ENCODE data around the gene IWS1. TPM values are rescaled to one million over a fixed set of nuclear protein-coding genes. Genes with fewer than 3 reads are reported as not detected.

Gene IWS1
- total and polyA plus RNA-seq, 9 of the 15 experiments (the other 6 are each of a cell fraction or from before 2014, with no cell fraction given): 20.8 to 67.2 (median 46.6) TPM

DNA sequence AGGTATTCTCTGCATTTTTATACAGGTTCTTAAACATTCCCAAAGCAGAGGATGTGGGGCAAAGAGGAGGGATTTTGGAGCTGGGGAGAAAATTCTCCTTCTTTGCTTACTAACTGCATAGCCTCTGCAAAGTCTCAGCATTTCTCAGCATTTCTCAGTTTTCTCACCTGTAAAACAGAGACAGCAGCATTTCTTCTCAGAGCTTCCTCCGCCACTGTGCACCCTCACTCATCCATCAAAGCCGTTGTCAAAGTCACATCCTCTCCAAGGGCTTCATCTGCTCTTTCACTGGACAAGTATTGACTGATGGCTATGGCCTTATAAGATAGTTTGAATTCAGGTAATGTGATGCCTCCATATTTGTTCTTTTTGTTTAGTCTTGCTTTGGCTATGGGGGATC, 26.6 kb upstream of the IWS1 start:
- intact Hi-C loops (cut with micrococcal nuclease): no loop called here
- CTCF ChIA-PET (ENCODE audit: low intra/inter-chr PET ratio): no interaction called here
- no peak for FAIRE-seq

More for the DNA sequence above, 26.6 kb upstream of the IWS1 start:
- no peak for DNase-seq (ENCODE audit: extremely low read depth in 1 of 4, low spot score in 3 of 4)
- TF ChIP-seq, protein P1, sequence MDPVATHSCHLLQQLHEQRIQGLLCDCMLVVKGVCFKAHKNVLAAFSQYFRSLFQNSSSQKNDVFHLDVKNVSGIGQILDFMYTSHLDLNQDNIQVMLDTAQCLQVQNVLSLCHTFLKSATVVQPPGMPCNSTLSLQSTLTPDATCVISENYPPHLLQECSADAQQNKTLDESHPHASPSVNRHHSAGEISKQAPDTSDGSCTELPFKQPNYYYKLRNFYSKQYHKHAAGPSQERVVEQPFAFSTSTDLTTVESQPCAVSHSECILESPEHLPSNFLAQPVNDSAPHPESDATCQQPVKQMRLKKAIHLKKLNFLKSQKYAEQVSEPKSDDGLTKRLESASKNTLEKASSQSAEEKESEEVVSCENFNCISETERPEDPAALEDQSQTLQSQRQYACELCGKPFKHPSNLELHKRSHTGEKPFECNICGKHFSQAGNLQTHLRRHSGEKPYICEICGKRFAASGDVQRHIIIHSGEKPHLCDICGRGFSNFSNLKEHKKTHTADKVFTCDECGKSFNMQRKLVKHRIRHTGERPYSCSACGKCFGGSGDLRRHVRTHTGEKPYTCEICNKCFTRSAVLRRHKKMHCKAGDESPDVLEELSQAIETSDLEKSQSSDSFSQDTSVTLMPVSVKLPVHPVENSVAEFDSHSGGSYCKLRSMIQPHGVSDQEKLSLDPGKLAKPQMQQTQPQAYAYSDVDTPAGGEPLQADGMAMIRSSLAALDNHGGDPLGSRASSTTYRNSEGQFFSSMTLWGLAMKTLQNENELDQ (CRISPR knock-in tag; IDR thresholded peaks at IDR 0.05; ENCODE audit: borderline replicate concordance): no peak
- TF ChIP-seq MEIS2 (IDR thresholded peaks at IDR 0.05; ENCODE audit: partially characterized antibody) (no peak), SP1 (CRISPR knock-in tag; IDR thresholded peaks at IDR 0.05) (no peak), DNMT1 (IDR thresholded peaks at IDR 0.05) (no peak), ZNF76 (CRISPR knock-in tag; IDR thresholded peaks at IDR 0.05; ENCODE audit: borderline replicate concordance) (no peak), BACH1 (tag; IDR thresholded peaks at IDR 0.05) (no peak), HNRNPUL1 (IDR thresholded peaks at IDR 0.05; ENCODE audit: low read length) (no peak), ZNF134 (CRISPR knock-in tag; conservative IDR thresholded peaks at IDR 0.05) (no peak)
- TF ChIP-seq, protein P2, sequence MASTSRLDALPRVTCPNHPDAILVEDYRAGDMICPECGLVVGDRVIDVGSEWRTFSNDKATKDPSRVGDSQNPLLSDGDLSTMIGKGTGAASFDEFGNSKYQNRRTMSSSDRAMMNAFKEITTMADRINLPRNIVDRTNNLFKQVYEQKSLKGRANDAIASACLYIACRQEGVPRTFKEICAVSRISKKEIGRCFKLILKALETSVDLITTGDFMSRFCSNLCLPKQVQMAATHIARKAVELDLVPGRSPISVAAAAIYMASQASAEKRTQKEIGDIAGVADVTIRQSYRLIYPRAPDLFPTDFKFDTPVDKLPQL (IDR thresholded peaks at IDR 0.05; ENCODE audit: extremely low read depth, insufficient read length): no peak
- TF ChIP-seq, protein P3, sequence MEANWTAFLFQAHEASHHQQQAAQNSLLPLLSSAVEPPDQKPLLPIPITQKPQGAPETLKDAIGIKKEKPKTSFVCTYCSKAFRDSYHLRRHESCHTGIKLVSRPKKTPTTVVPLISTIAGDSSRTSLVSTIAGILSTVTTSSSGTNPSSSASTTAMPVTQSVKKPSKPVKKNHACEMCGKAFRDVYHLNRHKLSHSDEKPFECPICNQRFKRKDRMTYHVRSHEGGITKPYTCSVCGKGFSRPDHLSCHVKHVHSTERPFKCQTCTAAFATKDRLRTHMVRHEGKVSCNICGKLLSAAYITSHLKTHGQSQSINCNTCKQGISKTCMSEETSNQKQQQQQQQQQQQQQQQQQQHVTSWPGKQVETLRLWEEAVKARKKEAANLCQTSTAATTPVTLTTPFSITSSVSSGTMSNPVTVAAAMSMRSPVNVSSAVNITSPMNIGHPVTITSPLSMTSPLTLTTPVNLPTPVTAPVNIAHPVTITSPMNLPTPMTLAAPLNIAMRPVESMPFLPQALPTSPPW (CRISPR knock-in tag; IDR thresholded peaks at IDR 0.05): no peak
- Histone ChIP-seq H3K9me3 (replicated peaks; ENCODE audit: control insufficient read depth, insufficient read depth, low read depth, low read length) (no peaks in the 10 kb centered on the region), H3K27ac (ENCODE audit: extremely low read depth, low read depth, low read length) (no peak overlapping the region), H3K36me3 (ENCODE audit: control insufficient read depth, insufficient read depth, low read length) (no peaks in the 10 kb centered on the region), H3K9ac (ENCODE audit: insufficient read depth in 1 of 2, low read depth in 2 of 2, low read length in 2 of 2) (no peak overlapping the region), H3K4me2 (ENCODE audit: insufficient read depth, low read length) (no peak overlapping the region), H3K9me1 (ENCODE audit: control insufficient read depth, insufficient read depth, low read length) (no peaks in the 10 kb centered on the region), H3K4me3 (no peak overlapping the region), H3K4me1 (replicated peaks in 1 of 2; ENCODE audit: control insufficient read depth in 2 of 2, insufficient read depth in 2 of 2, low read length in 2 of 2) (no peaks in the 10 kb centered on the region), H2AFZ (ENCODE audit: low read depth, low read length) (no peak overlapping the region), H3K27me3 (ENCODE audit: control insufficient read depth in 2 of 2, insufficient read depth in 2 of 2, low read length in 2 of 2) (peaks cover 9 to 29% of the 10 kb centered on the region in 2 experiments), H3K79me2 (ENCODE audit: control insufficient read depth, insufficient read depth, low read length) (no peaks in the 10 kb centered on the region), H4K20me1 (replicated peaks; ENCODE audit: control insufficient read depth, insufficient read depth, low read length) (no peaks in the 10 kb centered on the region)
- in situ Hi-C loops (cut with MboI): no loop called here
- WGBS (ENCODE audit: insufficient coverage, low coverage, missing lambda C conversion rate): 3% methylated on average over 2 of the region's 2 CpGs
- POLR2A ChIA-PET: interaction anchor here (0.6 to 0.7 kb wide), 2 partner anchors 24 to 230 kb away, joined by 3 read pairs; no protein-coding TSS in a partner anchor
- no TSS peak for BruUV-seq (replicated peaks)
- no peak for ATAC-seq
